ENCODE data around the gene IL17RD.

DNA sequence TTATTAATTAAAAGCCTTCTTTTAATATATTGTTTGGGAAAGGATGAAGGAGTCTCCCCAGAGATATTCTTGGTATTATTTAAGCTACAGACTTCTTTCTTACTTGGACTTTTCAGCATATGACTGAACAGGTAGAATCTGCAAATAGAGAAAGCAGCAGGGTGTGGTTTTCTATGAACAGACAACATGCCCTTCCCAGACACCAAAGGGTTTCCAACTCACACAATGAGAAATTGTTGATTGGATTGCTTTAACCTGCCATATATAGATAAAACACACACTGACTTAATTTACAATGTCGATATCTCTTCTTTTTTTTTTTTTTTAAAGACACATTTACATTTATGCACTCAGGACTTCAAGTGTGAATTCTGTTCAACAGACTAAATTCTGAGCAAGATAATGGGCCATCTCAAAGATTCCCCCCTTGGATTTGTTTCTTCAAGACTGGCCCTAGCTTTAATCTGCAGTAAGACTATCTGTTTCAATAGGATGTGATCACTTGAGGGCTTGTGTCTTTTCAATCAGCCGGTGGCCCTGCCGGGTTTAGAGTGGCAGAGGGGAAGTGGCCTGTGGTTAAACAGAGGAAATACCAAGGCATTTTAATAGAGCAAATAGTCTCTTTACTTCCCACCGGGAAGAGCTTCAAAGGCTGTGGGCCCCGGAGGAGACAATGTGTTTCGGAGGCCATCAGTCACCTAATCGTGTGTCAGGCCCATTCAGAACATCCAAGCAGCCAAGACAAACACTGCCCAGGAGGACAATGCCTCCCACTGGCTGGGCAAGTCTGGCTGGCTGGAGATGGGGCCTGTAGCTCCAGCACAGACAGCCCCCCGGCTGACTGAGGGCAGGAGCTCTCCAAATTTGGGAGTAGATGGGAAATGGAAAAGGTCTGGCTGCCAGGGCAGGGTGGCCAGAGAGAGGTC, 6.1 kb downstream of the IL17RD start:
- TF ChIP-seq, protein P1, sequence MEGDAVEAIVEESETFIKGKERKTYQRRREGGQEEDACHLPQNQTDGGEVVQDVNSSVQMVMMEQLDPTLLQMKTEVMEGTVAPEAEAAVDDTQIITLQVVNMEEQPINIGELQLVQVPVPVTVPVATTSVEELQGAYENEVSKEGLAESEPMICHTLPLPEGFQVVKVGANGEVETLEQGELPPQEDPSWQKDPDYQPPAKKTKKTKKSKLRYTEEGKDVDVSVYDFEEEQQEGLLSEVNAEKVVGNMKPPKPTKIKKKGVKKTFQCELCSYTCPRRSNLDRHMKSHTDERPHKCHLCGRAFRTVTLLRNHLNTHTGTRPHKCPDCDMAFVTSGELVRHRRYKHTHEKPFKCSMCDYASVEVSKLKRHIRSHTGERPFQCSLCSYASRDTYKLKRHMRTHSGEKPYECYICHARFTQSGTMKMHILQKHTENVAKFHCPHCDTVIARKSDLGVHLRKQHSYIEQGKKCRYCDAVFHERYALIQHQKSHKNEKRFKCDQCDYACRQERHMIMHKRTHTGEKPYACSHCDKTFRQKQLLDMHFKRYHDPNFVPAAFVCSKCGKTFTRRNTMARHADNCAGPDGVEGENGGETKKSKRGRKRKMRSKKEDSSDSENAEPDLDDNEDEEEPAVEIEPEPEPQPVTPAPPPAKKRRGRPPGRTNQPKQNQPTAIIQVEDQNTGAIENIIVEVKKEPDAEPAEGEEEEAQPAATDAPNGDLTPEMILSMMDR (IDR thresholded peaks at IDR 0.05): no peak
- no peak for TF ChIP-seq POLR2A (IDR thresholded peaks at IDR 0.05)
